Activated effector memory CD4-positive, alpha-beta T cell treated with Interleukin-2 at 50 U/mL for 16 hours (primary cell): ENCODE data around the gene PYGB.

Experiments used
- DNase-seq: peaks from one replicate; pipeline ENCODE4 v3.0.0-alpha.2; 2020

PYGB gene

DNA sequence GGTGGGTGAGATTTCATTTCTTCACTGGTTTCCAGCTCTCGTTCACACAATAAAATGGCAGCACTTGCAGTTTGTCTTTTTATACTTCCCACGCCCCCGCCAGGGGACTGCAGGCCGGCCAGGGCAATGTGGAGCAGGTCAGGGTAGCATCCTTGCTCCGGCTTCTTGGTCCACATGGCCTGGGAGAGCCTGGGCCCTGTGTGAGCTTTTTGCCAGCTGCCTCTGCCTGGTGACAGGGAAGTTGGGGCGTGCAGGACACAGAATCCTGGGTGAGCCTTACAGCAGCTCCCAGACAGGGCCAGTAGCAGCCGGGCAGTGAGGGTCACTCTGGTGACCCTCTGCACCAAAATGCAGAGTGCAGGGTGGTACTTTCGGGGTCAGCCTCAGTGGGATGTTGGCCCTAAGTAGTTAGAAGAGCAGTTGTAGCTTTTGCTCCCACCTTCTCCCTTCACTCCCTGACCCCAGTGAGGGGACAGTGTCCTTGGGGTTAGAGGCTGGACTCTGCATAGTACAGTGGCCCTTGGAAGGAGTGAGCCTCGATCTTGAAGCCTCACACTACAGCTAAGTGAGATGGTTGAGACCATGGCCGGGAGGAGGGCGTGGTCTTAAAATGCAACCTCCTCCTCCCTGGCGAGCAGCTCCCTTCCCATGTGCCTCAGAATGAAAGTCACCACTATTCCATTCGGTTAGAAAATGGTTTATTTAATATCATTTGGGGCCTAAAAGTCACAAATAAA is 23.8 kb downstream of the PYGB start:
- no peak for DNase-seq

- no peak for DNase-seq
Observed at GRCh38 chr20:25272223-25273000, 24.5 kb downstream of the PYGB start.

- DNase-seq: no peak
Observed at GRCh38 chr20:25273046-25273445, 25.2 kb downstream of the PYGB start.

GRCh38 chr20:25273541-25274358 is 25.9 kb downstream of the PYGB start:
- no peak for DNase-seq

- DNase-seq: no peak
Observed at GRCh38 chr20:25274481-25274880, 26.6 kb downstream of the PYGB start.

GRCh38 chr20:25274891-25275812 is 27.3 kb downstream of the PYGB start:
- DNase-seq: no peak

GRCh38 chr20:25275813-25276532 is 28.1 kb downstream of the PYGB start:
- no peak for DNase-seq

DNA sequence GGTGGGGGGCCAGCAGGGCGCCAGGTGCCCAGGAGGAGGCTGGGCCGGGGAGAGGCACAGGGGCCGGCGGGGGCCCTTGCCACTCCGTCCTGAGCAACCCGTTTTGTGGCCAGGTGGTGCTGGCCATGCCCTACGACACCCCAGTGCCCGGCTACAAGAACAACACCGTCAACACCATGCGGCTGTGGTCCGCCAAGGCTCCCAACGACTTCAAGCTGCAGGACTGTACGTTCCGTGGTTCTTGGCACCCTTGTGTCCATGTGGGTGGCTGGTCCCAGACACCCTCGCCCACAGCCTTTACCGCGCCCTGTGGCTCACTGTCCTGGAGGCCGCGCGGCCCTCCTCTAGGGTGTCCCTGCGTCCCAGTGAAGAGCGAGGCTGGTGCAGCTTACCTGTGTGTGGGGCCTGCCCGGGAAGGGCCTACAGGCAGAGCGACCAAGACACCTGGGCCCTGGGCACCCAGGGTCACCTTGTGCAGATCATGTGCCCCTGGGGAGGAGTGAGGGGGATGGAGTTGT is 28.7 kb downstream of the PYGB start:
- no peak for DNase-seq

DNA sequence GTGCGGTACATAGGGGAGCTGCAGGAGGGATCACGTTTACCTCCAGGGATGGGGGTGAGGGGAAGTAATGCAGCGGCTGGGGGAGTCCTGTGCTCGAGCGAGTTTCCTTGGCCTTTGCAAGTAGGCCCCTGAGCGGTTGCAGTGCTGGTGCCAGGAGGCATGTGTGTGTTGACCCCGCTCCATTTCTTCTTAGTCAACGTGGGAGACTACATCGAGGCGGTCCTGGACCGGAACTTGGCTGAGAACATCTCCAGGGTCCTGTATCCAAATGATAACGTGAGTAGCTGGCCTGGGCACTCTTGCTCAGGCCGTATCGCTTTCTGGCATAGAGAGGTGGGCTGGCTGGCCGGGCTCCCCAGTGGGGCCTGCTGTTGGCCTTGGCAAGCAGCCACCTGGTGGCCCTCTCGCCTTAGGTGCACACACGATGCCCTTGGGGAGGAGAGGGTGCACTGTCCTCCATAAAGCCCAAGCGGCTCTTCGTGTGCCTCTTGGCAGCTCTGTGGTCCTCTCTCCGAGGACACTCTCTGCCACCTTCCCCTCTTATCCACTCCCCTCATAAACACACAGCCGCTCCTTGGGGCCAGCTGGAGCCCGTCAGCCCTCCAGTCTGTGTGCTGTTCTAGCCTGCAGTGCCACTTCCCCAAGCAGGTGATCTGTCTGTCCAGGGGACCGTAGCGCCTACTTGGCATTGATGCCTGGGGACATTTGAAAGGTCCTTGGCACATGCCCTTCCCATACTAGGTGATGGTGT is 29.3 kb downstream of the PYGB start:
- DNase-seq: no peak

GRCh38 chr20:25277941-25278521 is 30.1 kb downstream of the PYGB start:
- no peak for DNase-seq

- DNase-seq: no peak
Observed at GRCh38 chr20:25278636-25279361, 30.9 kb downstream of the PYGB start.

DNA sequence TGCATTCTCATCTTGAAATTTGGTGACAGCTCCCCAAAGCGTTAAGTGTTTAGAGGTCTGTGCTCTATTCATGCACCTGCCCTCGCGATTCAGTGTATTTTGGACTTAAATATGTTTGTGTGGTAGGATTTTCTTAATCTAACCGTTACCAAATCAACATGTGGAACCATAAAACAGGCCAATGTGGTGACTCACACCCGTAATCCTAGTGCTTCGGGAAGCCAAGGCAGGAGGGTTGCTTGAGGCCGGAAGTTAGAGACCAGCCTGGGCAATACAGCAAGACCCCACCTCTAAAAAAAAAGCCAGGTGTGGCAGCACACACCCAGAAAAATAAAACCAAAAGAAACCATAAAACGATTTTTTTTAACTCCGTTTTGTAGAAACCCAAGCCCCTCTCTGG is 31.5 kb downstream of the PYGB start:
- DNase-seq: no peak

- DNase-seq: no peak
Observed at GRCh38 chr20:25280051-25280573, 32.2 kb downstream of the PYGB start.

DNA sequence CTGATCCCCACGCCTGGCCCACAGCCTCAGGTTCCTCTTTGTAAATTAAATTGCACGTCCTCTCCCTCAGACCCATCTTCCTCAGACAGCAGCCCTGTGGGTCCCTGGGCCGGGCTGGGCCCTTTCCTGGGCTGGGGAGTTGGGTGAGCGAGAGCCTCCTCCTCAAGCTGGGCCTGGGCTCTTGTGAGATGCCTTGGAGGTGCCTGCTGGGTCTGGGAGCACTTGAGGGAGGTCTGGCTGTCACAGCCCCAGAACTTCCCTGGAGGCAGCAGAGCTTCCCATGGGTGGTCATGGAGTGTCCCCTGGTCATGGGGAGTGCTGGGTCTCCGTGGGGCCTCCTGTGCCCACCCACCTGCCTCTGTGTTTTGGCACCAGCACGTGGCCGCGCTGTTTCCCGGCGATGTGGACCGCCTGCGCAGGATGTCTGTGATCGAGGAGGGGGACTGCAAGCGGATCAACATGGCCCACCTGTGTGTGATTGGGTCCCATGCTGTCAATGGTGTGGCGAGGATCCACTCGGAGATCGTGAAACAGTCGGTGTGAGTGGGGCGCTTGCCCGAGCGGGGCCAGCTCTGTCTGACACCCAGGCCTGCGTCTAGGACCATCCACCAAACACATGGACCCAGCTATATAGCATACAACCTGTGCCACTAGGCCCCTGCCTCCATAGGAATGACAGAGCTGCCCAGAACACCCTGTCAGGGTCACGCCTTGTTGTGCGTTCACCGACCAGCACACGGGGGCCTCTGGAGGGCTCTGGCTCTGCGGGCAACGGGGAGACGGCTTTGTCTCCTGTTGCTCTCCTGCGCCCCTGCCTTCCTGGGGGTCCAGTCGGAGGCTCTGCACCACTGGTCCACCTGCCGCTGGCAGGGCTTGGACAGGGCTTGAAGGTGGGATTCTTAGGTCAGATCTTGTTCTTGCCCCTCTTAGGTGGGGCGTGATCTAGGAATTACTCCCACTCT is 33.0 kb downstream of the PYGB start:
- DNase-seq: no peak

- no peak for DNase-seq
Observed at GRCh38 chr20:25281541-25281991, 33.7 kb downstream of the PYGB start.

DNA sequence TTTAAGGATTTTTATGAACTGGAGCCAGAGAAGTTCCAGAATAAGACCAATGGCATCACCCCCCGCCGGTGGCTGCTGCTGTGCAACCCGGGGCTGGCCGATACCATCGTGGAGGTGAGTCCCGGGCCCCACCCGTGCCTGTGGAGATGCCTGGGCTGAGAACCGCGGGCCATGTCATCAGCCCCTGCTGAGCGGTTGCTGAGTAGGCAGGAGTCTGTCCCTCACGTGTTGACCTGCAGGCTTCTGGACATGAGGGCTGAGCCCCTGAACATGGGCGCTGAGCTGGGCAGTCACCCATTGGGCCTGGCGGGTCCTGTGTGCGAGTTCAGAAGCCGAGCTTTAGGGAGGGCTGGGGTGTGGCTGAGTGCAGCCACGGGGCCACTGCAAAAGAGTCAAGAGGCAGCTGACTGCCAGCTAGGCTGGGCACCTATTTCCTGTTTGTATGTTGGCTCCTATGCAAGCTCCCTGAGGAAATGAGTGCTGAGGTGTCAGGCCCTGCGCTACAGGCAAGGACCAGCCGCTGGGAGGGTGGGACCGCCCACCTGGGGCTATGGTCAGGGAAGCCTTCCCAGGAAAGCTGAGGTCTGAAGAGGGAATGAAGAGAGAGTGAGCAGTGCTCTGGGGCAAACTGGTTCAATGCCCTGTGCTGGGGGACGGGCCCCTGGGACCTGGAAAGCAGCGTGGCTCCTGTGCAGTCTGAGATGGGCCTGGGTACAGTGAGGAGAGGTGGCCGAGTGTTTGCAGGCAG is 34.3 kb downstream of the PYGB start:
- no peak for DNase-seq

DNA sequence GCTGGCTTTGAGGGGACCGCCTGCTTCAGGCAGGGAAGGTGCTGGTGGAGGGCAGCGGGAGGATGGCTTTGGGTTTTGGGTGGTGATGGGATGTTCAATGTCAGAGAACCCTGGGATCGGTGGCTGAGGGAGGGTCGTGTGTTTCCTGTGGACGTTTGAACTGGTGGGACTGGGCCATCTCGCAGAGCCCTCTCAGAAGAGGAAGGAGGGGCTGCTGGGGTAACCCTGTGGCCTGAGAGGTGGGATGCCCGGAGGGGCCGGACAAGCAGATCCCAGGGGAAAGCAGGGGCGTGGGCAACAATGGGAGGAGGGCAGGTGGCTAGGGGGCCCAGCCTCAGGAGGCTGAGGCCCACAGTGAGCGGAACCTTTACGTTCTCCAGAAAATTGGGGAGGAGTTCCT is 34.9 kb downstream of the PYGB start:
- DNase-seq: no peak
